AG04449 (cell line): ENCODE results near the gene C1QTNF5.
A peak's percentile ranks its signal among the peaks of the same experiment; 100 is the strongest.

ENCODE experiments used
- CTCF ChIA-PET: fragments of 350-600 bp; formaldehyde crosslinking; extraction: SDS; loops from one replicate; lab custom pipeline; 2021; ENCODE audit warnings: antibody characterized with exemption; lab: Yijun Ruan, JAX
- POLR2A ChIA-PET: fragments of 400-600, 350-600 bp; formaldehyde crosslinking; extraction: SDS; loops from one replicate; lab custom pipeline; 2020; ENCODE audit warnings: antibody characterized with exemption, inconsistent platforms; lab: Yijun Ruan, JAX
- DNase-seq: peaks from one replicate; pipeline ENCODE4 v3.0.0-alpha.2; 2010; ENCODE audit warnings: low read depth, low spot score
- H3K4me3 ChIP-seq: 2 replicates; pipeline ENCODE4 v1.5.1; 2011; ENCODE audit warnings: low read depth, mild to moderate bottlenecking, control low read depth, low read length
- CTCF ChIP-seq: IDR thresholded peaks from one replicate; pipeline ENCODE4 v1.5.1; 2011; ENCODE audit warnings: mild to moderate bottlenecking, moderate library complexity, low read length, control low read depth, inconsistent platforms; ENCODE audit not compliant: insufficient read depth; ENCODE audit errors: missing control alignments

C1QTNF5 gene

GRCh38 chr11:119377112-119377901 lies 36.6 kb upstream of the C1QTNF5 start:
- no peak overlapping the region for H3K4me3 ChIP-seq
- ChIA-PET CTCF (interaction anchor here (0.8 to 21.7 kb wide), 13 partner anchors 9 to 98 kb away, joined by 3 to 425 read pairs (median 9); partner anchors contain the start of genes C1QTNF5 and MFRP), POLR2A (no interaction called here)
- no peak for DNase-seq
- TF ChIP-seq CTCF = no peak

GRCh38 chr11:119376197-119376847 lies 35.6 kb upstream of the C1QTNF5 start:
- no peak for DNase-seq
- no peak for TF ChIP-seq CTCF
- POLR2A ChIA-PET = no interaction called here
- CTCF ChIA-PET = interaction anchor here (0.8 to 21.7 kb wide), 21 partner anchors 8 to 291 kb away, joined by 3 to 425 read pairs (median 9); partner anchors contain the start of genes C1QTNF5, CBL, MFRP and USP2
- no peak overlapping the region for H3K4me3 ChIP-seq

DNA sequence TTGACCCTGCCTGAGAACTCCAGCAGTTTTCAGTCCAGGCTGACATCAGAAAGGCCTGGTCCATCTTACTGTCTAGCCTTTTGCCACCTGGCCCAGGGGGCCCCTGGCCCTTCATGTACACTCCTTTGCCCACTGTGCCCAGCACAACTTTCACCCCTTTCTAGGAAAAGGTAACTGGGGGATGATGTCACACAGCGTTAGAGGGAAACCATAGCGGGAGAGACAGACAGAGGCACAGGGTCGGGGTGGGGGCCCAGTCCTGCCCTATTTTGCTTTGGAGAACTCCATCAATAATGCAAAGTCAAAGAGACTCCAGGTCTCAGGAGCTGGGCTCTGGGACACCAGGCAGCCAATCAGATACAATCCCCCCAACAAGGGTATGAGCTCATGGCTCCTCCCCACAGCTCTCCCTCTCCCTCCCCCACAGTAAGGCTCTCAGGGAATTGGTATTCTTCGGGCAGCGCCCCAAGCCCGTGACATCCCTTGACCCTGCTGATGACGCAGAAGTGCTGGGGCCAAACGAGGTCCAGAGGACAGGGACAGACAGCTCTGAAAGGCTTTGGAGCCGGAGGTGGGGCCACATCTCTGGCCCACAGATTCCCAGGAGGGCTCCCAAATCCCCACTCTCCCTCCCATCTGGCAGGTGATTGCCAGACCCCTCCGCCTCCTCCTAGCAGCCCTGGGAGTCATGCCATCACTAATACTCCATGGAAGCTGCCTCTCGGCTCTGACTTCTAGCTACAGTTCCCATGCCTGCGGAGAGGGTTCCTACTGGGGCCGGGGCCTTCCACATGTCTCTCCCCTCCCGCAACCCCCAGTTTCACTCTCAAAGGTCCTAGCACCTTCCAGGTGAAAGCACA lies 34.9 kb upstream of the C1QTNF5 start:
- DNase-seq = no peak
- ChIA-PET CTCF (interaction anchor here (0.7 to 21.7 kb wide), 26 partner anchors 9 to 290 kb away, joined by 3 to 425 read pairs (median 10); partner anchors contain the start of genes C1QTNF5, CBL, MFRP and USP2), POLR2A (interaction anchor here (0.5 to 0.9 kb wide), 3 partner anchors 8 to 100 kb away, joined by 3 read pairs; no protein-coding TSS in a partner anchor)
- H3K4me3 ChIP-seq = no peak overlapping the region
- no peak for TF ChIP-seq CTCF

- no peak for TF ChIP-seq CTCF
- no peak overlapping the region for H3K4me3 ChIP-seq
- ChIA-PET CTCF (interaction anchor here (0.6 to 21.7 kb wide), 34 partner anchors 10 to 280 kb away, joined by 3 to 425 read pairs (median 7); partner anchors contain the start of genes C1QTNF5, CBL, MFRP and THY1), POLR2A (interaction anchor here (0.5 to 0.9 kb wide), 3 partner anchors 7 to 101 kb away, joined by 3 read pairs; no protein-coding TSS in a partner anchor)
- DNase-seq = no peak
Measured at GRCh38 chr11:119374632-119375336, 34.1 kb upstream of the C1QTNF5 start.

GRCh38 chr11:119373921-119374631 lies 33.4 kb upstream of the C1QTNF5 start:
- ChIA-PET CTCF (interaction anchor here (0.6 to 21.7 kb wide), 37 partner anchors 9 to 279 kb away, joined by 3 to 425 read pairs (median 7); partner anchors contain the start of genes C1QTNF5, CBL, MFRP and THY1), POLR2A (interaction anchor here (1.0 kb wide), 1 partner anchor 9 kb away, joined by 4 read pairs; no protein-coding TSS in a partner anchor)
- peak; percentile 12 for DNase-seq
- no peak overlapping the region for H3K4me3 ChIP-seq
- TF ChIP-seq CTCF = peak; percentile 96
